ENCODE measurements around the gene PCDHGB1. TPM values are rescaled to one million over a fixed set of nuclear protein-coding genes. Genes with fewer than 3 reads are reported as not detected.

The PCDHGB1 gene
- total RNA-seq, 1 experiment from 2014 or later, result 1.9 TPM

DNA sequence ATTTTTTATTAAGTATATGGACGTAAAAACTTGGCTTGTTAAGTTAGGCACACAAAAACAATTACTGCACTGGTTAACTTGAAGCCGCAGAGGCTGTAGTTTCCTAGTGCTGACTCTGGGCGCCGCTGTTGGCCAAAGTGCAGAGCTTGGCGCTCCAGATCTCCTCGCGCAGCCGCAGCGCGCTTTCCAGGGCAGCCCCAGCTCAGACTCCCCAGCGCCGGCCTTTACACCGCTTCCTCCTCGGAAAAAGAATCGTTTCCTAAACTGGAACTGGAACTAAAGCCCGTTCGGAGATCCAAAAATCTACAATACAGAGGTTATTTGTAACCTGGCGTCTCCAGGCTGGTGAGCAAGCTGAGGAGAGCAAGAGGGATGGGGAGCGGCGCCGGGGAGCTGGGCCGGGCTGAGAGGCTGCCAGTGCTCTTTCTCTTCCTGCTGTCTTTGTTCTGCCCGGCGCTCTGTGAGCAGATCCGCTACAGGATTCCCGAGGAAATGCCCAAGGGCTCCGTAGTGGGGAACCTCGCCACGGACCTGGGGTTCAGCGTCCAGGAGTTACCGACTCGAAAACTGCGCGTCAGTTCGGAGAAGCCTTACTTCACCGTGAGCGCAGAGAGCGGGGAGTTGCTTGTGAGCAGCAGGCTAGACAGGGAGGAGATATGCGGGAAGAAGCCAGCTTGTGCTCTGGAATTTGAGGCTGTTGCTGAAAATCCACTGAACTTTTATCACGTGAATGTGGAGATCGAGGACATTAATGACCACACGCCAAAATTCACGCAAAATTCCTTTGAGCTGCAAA, 48.1 kb downstream of the PCDHGB1 start, which contains the start of gene PCDHGB5:
PCDHGB5 (plus strand) TSS at position 192 of the 796 bp plus-strand sequence; CDS start at position 373, 181 bp downstream.

Other genes with a start within 250 kb of the PCDHGB1 start
- gene PCDHB3, start 249.6 kb upstream of the PCDHGB1 start, total RNA-seq (2022; extraction: Qiagen RNA extraction; ENCODE audit: low read depth), result 0.05 TPM in 1 of 5 replicates, not detected in the others
- gene PCDHB4, start 228.3 kb upstream of the PCDHGB1 start, total RNA-seq (2022; extraction: Qiagen RNA extraction; ENCODE audit: low read depth), result 0.03 to 0.11 TPM (median 0.08 TPM) in 3 of 5 replicates, not detected in the others
- gene PCDHB5, start 214.9 kb upstream of the PCDHGB1 start, total RNA-seq (2022; extraction: Qiagen RNA extraction; ENCODE audit: low read depth), result 0.94 to 1.8 TPM (median 1.5 TPM) in 5 replicates
- 0.81 to 1.2 TPM (median 0.89 TPM) in 5 replicates for gene PCDHB6, start 200.0 kb upstream of the PCDHGB1 start, total RNA-seq (2022; extraction: Qiagen RNA extraction; ENCODE audit: low read depth)
- not detected in 5 replicates for gene PCDHB7, start 177.5 kb upstream of the PCDHGB1 start, total RNA-seq (2022; extraction: Qiagen RNA extraction; ENCODE audit: low read depth)
- 0.24 to 0.39 TPM (median 0.32 TPM) in 5 replicates for gene PCDHB8, start 172.3 kb upstream of the PCDHGB1 start, total RNA-seq (2022; extraction: Qiagen RNA extraction; ENCODE audit: low read depth)
- 0.05 to 0.15 TPM (median 0.06 TPM) in 4 of 5 replicates, not detected in the other for gene PCDHB16, start 167.7 kb upstream of the PCDHGB1 start, total RNA-seq (2022; extraction: Qiagen RNA extraction; ENCODE audit: low read depth)
- 0.05 TPM in 1 of 5 replicates, not detected in the others for gene PCDHB9, start 162.9 kb upstream of the PCDHGB1 start, total RNA-seq (2022; extraction: Qiagen RNA extraction; ENCODE audit: low read depth)
- 0.05 TPM in 2 of 5 replicates, not detected in the others for gene PCDHB10, start 157.7 kb upstream of the PCDHGB1 start, total RNA-seq (2022; extraction: Qiagen RNA extraction; ENCODE audit: low read depth)
- gene PCDHB11, start 150.5 kb upstream of the PCDHGB1 start, total RNA-seq (2022; extraction: Qiagen RNA extraction; ENCODE audit: low read depth), result 0.08 to 0.12 TPM (median 0.10 TPM) in 4 of 5 replicates, not detected in the other
- not detected in 5 replicates for gene PCDHB12, start 141.4 kb upstream of the PCDHGB1 start, total RNA-seq (2022; extraction: Qiagen RNA extraction; ENCODE audit: low read depth)
- 0.03 to 0.07 TPM (median 0.07 TPM) in 4 of 5 replicates, not detected in the other for gene PCDHB13, start 136.2 kb upstream of the PCDHGB1 start, total RNA-seq (2022; extraction: Qiagen RNA extraction; ENCODE audit: low read depth)
- gene PCDHB14, start 126.8 kb upstream of the PCDHGB1 start, total RNA-seq (2022; extraction: Qiagen RNA extraction; ENCODE audit: low read depth), result 0.02 to 0.13 TPM (median 0.07 TPM) in 5 replicates
- 0.05 to 0.16 TPM (median 0.09 TPM) in 3 of 5 replicates, not detected in the others for gene PCDHB15, start 104.7 kb upstream of the PCDHGB1 start, total RNA-seq (2022; extraction: Qiagen RNA extraction; ENCODE audit: low read depth)
- not detected in 5 replicates for gene SLC25A2, start 46.0 kb upstream of the PCDHGB1 start, total RNA-seq (2022; extraction: Qiagen RNA extraction; ENCODE audit: low read depth)
- 63.2 to 78.4 TPM (median 73.8 TPM) in 5 replicates for gene TAF7, start 29.3 kb upstream of the PCDHGB1 start, total RNA-seq (2022; extraction: Qiagen RNA extraction; ENCODE audit: low read depth)
- 0.29 to 0.38 TPM (median 0.32 TPM) in 5 replicates for gene PCDHGA1, start 19.6 kb upstream of the PCDHGB1 start, total RNA-seq (2022; extraction: Qiagen RNA extraction; ENCODE audit: low read depth)
- gene PCDHGA2, start 11.3 kb upstream of the PCDHGB1 start, total RNA-seq (2022; extraction: Qiagen RNA extraction; ENCODE audit: low read depth), result 0.45 to 0.72 TPM (median 0.70 TPM) in 5 replicates
- gene PCDHGA3, start 6.3 kb upstream of the PCDHGB1 start, total RNA-seq (2022; extraction: Qiagen RNA extraction; ENCODE audit: low read depth), result not detected in 5 replicates
- gene PCDHGA4, start 4.9 kb downstream of the PCDHGB1 start, total RNA-seq (2022; extraction: Qiagen RNA extraction; ENCODE audit: low read depth), result 0.07 to 0.18 TPM (median 0.14 TPM) in 5 replicates
- 0.05 to 0.19 TPM (median 0.10 TPM) in 5 replicates for gene PCDHGB2, start 9.9 kb downstream of the PCDHGB1 start, total RNA-seq (2022; extraction: Qiagen RNA extraction; ENCODE audit: low read depth)
- gene PCDHGA5, start 14.1 kb downstream of the PCDHGB1 start, total RNA-seq (2022; extraction: Qiagen RNA extraction; ENCODE audit: low read depth), result 0.08 to 0.22 TPM (median 0.12 TPM) in 5 replicates
- 0.16 to 0.31 TPM (median 0.22 TPM) in 5 replicates for gene PCDHGB3, start 20.1 kb downstream of the PCDHGB1 start, total RNA-seq (2022; extraction: Qiagen RNA extraction; ENCODE audit: low read depth)
- 0.13 to 0.26 TPM (median 0.14 TPM) in 5 replicates for gene PCDHGA6, start 23.8 kb downstream of the PCDHGB1 start, total RNA-seq (2022; extraction: Qiagen RNA extraction; ENCODE audit: low read depth)
- gene PCDHGA7, start 32.6 kb downstream of the PCDHGB1 start, total RNA-seq (2022; extraction: Qiagen RNA extraction; ENCODE audit: low read depth), result 0.59 to 1.1 TPM (median 0.95 TPM) in 5 replicates
- gene PCDHGB4, start 37.6 kb downstream of the PCDHGB1 start, total RNA-seq (2022; extraction: Qiagen RNA extraction; ENCODE audit: low read depth), result 0.74 to 1.00 TPM (median 0.79 TPM) in 5 replicates
- gene PCDHGA8, start 42.5 kb downstream of the PCDHGB1 start, total RNA-seq (2022; extraction: Qiagen RNA extraction; ENCODE audit: low read depth), result 0.02 to 0.13 TPM (median 0.07 TPM) in 3 of 5 replicates, not detected in the others
- 1.9 to 2.7 TPM (median 2.3 TPM) in 5 replicates for gene PCDHGB5, start 47.8 kb downstream of the PCDHGB1 start, total RNA-seq (2022; extraction: Qiagen RNA extraction; ENCODE audit: low read depth)
- 0.05 to 0.10 TPM (median 0.07 TPM) in 4 of 5 replicates, not detected in the other for gene PCDHGA9, start 52.7 kb downstream of the PCDHGB1 start, total RNA-seq (2022; extraction: Qiagen RNA extraction; ENCODE audit: low read depth)
- 0.07 to 0.16 TPM (median 0.12 TPM) in 5 replicates for gene PCDHGB6, start 57.9 kb downstream of the PCDHGB1 start, total RNA-seq (2022; extraction: Qiagen RNA extraction; ENCODE audit: low read depth)
- gene PCDHGA10, start 62.9 kb downstream of the PCDHGB1 start, total RNA-seq (2022; extraction: Qiagen RNA extraction; ENCODE audit: low read depth), result 0.02 TPM in 1 of 5 replicates, not detected in the others
- gene PCDHGB7, start 67.6 kb downstream of the PCDHGB1 start, total RNA-seq (2022; extraction: Qiagen RNA extraction; ENCODE audit: low read depth), result 0.03 to 0.06 TPM in 2 of 5 replicates, not detected in the others
- gene PCDHGA11, start 71.0 kb downstream of the PCDHGB1 start, total RNA-seq (2022; extraction: Qiagen RNA extraction; ENCODE audit: low read depth), result 0.03 to 0.07 TPM in 2 of 5 replicates, not detected in the others
- gene PCDHGA12, start 80.4 kb downstream of the PCDHGB1 start, total RNA-seq (2022; extraction: Qiagen RNA extraction; ENCODE audit: low read depth), result not detected in 5 replicates
- 5.4 to 6.5 TPM (median 5.8 TPM) in 5 replicates for gene PCDHGC3, start 125.9 kb downstream of the PCDHGB1 start, total RNA-seq (2022; extraction: Qiagen RNA extraction; ENCODE audit: low read depth)
- gene PCDHGC4, start 134.9 kb downstream of the PCDHGB1 start, total RNA-seq (2022; extraction: Qiagen RNA extraction; ENCODE audit: low read depth), result not detected in 5 replicates
- 0.05 to 0.06 TPM in 2 of 5 replicates, not detected in the others for gene PCDHGC5, start 139.0 kb downstream of the PCDHGB1 start, total RNA-seq (2022; extraction: Qiagen RNA extraction; ENCODE audit: low read depth)